ENCODE results near the gene OR2L13. TPM values are rescaled to one million over a fixed set of nuclear protein-coding genes. Genes with fewer than 3 reads are reported as not detected.

OR2L13 gene
- total RNA-seq, 1 donor from 2014 or later: not detected

- Mint-ChIP-seq H3K36me3 (ENCODE audit: low read depth) (no peaks in the 10 kb centered on the region), H3K4me3 (no peak overlapping the region), H3K9me3 (peaks cover 7% of the 10 kb centered on the region), H3K27ac (no peak overlapping the region), H3K4me1 (ENCODE audit: low read depth) (no peaks in the 10 kb centered on the region), H3K27me3 (ENCODE audit: insufficient read depth) (no peaks in the 10 kb centered on the region)
- no peak for DNase-seq (ENCODE audit: low spot score)
- intact Hi-C loops (cut with micrococcal nuclease): no loop called here
These were observed 41.8 kb downstream of the OR2L13 start for GRCh38 chr1:248136811-248137210.

- Mint-ChIP-seq H3K9me3 (no peaks in the 10 kb centered on the region), H3K36me3 (ENCODE audit: low read depth) (no peaks in the 10 kb centered on the region), H3K27ac (no peak overlapping the region), H3K4me1 (ENCODE audit: low read depth) (no peaks in the 10 kb centered on the region), H3K4me3 (no peak overlapping the region), H3K27me3 (ENCODE audit: insufficient read depth) (no peaks in the 10 kb centered on the region)
- intact Hi-C loops (cut with micrococcal nuclease): no loop called here
- no peak for DNase-seq (ENCODE audit: low spot score)
These were observed 45.9 kb downstream of the OR2L13 start for GRCh38 chr1:248140846-248141245.

DNA sequence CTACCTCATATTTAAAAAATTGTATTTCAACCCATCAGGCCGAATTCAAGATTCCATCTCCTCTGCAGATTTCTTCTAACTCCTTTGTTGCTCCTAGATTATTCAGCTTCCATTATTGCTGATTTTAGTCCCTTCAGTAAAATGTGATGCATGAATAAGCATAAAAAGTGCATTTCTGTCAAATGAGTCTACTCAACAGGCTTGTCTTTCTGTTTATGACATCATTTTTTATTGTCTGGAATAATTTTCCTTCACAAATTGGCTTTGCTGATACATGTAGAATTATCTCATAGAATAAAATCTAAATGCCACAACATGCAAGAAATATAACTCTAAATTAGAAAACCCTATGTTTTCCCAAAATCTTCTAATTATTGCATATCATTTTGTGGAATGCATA, 48.3 kb downstream of the OR2L13 start:
- no peaks in the 10 kb centered on the region for H3K4me1 Mint-ChIP-seq (ENCODE audit: low read depth)
- H3K27me3 Mint-ChIP-seq (ENCODE audit: insufficient read depth): no peaks in the 10 kb centered on the region
- H3K27ac Mint-ChIP-seq: no peak overlapping the region
- H3K9me3 Mint-ChIP-seq: peaks cover 7% of the 10 kb centered on the region
- H3K36me3 Mint-ChIP-seq (ENCODE audit: low read depth): no peaks in the 10 kb centered on the region
- intact Hi-C loops (cut with micrococcal nuclease): no loop called here
- DNase-seq (ENCODE audit: low spot score): no peak
- no peak overlapping the region for H3K4me3 Mint-ChIP-seq

DNA sequence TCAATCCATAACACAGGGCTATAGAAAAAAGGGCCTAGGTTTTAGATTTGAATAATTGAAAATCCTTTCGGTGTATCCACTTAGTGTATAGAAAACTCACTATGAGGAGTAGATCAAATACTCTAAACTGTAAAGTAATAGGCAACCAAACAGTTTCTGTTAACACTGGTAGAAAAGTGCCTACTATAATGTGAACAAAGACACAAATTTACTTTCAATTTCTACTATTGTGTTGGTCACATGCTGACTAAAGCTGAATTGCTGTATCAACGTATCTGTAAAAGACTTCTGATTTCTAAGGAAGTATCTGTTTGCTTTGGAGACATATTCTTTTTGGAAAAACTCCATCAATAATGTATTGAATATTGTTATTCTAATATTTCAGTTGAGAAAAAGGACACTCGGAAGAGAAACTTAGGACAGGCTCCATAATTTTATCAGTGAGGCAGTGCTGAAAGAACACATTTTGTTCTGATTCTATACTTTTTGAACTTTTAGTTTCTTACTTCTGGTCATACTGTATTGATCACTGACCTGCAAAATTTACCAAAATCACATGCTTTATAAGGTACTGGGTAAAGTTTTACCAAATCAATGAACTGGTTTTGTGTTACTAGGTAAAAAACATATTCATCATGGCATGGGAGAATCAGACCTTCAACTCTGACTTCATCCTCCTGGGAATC, 49.7 kb downstream of the OR2L13 start, which contains the start of gene OR2M5:
TSS of gene OR2M5 (plus strand) at position 636 of the 686 bp plus-strand sequence. CDS start at position 636, 0 bp downstream.
- H3K9me3 Mint-ChIP-seq: peaks cover 13% of the 10 kb centered on the region
- H3K4me3 Mint-ChIP-seq: no peak within 1 kb of the TSS
- no peaks in the 10 kb centered on the region for H3K27me3 Mint-ChIP-seq (ENCODE audit: insufficient read depth)

More for the DNA sequence above, 49.7 kb downstream of the OR2L13 start, which contains the start of gene OR2M5:
- DNase-seq (ENCODE audit: low spot score): no peak
- H3K27ac Mint-ChIP-seq: no peak within 1 kb of the TSS
- intact Hi-C loops (cut with micrococcal nuclease): no loop called here
- no peaks in the 10 kb centered on the region for H3K36me3 Mint-ChIP-seq (ENCODE audit: low read depth)
- H3K4me1 Mint-ChIP-seq (ENCODE audit: low read depth): no peaks in the 10 kb centered on the region

Other genes with a start within 250 kb of the OR2L13 start
- 0.32 and 0.36 TPM in 2 replicates for gene TRIM58, start 238.0 kb upstream of the OR2L13 start, total RNA-seq
- 0.22 TPM in 1 of 2 replicates, not detected in the other for gene OR2W3, start 199.6 kb upstream of the OR2L13 start, total RNA-seq
- not detected in 2 replicates for gene OR2T8, start 174.9 kb upstream of the OR2L13 start, total RNA-seq
- not detected in 2 replicates for gene OR2AJ1, start 170.3 kb upstream of the OR2L13 start, total RNA-seq
- gene OR2L8, start 146.3 kb upstream of the OR2L13 start, total RNA-seq: 0.21 TPM in 1 of 2 replicates, not detected in the other
- not detected in 2 replicates for gene OR2AK2, start 130.0 kb upstream of the OR2L13 start, total RNA-seq
- gene OR2L5, start 81.5 kb upstream of the OR2L13 start, total RNA-seq: not detected in 2 replicates
- gene OR2L2, start 65.1 kb upstream of the OR2L13 start, total RNA-seq: 0.07 and 0.08 TPM in 2 replicates
- gene OR2L3, start 48.3 kb upstream of the OR2L13 start, total RNA-seq: not detected in 2 replicates
- not detected in 2 replicates for gene OR2M5, start 50.0 kb downstream of the OR2L13 start, total RNA-seq
- gene OR2M2, start 79.6 kb downstream of the OR2L13 start, total RNA-seq: not detected in 2 replicates
- not detected in 2 replicates for gene OR2M3, start 102.1 kb downstream of the OR2L13 start, total RNA-seq
- not detected in 2 replicates for gene OR2M4, start 136.2 kb downstream of the OR2L13 start, total RNA-seq
- gene OR2T33, start 182.8 kb downstream of the OR2L13 start, total RNA-seq: not detected in 2 replicates
- not detected in 2 replicates for gene OR2T12, start 208.2 kb downstream of the OR2L13 start, total RNA-seq
- not detected in 2 replicates for gene OR2M7, start 229.4 kb downstream of the OR2L13 start, total RNA-seq

Measured in activated T-helper 1 cell treated with anti-CD3 and anti-CD28 coated beads, Interleukin-12 subunit alpha, Interleukin-12 subunit beta, Interleukin-2, Interleukin-4 antibody, amounts not matched to agents 30 ng/mL and 10 ng/mL and 1 ng/mL, durations not matched to agents 14 hours and 24 hours and 36 hours (primary cell).